Forelimb muscle (tissue), 1 donor: ENCODE measurements around the gene VIPR2. TPM values are rescaled to one million over a fixed set of nuclear protein-coding genes. Genes with fewer than 3 reads are reported as not detected.
"Not testable (repeated sequence)": the region's sequence is repeated elsewhere in the genome, so short reads cannot be mapped to it uniquely, and the experiment has no call there.

Experiments
- DNase-seq: peaks from one replicate; pipeline ENCODE4 v3.0.0-alpha.2; 2013; ENCODE audit warnings: low read depth
- polyA plus RNA-seq: library from polyadenylated mRNA; unstranded; fragments of 120-200 nt; gene quantifications from one replicate; pipeline ENCODE4 v1.2.1, GENCODE V29; 2013; ENCODE audit not compliant: insufficient read length

VIPR2 gene
- polyA plus RNA-seq, 1 donor: 9.4 TPM

DNA sequence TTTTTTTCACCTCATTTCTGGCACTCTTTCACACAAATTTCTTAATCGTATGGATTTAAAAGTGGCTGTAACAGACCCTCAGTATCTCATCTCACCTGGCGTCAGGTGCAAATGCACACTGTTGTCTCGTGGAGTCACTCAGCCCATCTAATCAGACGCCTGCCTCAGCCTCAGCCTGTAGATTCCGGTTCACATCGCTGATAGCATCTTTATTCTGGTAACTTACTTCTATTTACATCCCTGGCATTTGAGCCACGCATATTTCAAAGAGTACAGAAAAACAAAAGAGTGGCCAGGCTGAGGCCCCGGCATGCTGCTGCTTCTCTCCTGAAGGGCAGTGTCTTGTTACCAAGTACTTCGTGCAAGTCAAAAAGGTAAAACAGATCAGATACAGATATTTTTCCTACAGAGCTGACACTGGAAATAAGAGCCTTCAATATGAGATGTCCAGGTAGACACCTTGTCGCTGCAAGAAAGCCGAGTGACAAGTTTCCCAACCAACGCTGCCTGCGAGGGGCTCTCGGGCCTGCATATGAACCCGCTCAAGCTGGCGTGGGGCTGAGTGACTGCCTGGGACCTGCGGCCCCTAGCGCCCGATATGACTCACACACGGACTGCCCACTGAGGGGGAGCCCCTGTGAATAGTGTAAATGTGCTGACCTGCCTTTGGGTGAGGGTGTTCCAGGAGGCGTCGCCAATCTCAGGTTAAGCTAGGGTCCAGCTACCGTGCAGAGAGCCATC lies 4.3 kb downstream of the VIPR2 start:
- DNase-seq: no peak

- DNase-seq: no peak
Measured at GRCh38 chr7:159139639-159140038, 5.0 kb downstream of the VIPR2 start.

GRCh38 chr7:159139202-159139601 lies 5.5 kb downstream of the VIPR2 start:
- no peak for DNase-seq

GRCh38 chr7:159138508-159138907 lies 6.2 kb downstream of the VIPR2 start:
- DNase-seq: no peak

GRCh38 chr7:159137906-159138305 lies 6.8 kb downstream of the VIPR2 start:
- DNase-seq: no peak

- DNase-seq: no peak
Measured at GRCh38 chr7:159136846-159137245, 7.8 kb downstream of the VIPR2 start.

GRCh38 chr7:159136442-159136841 lies 8.2 kb downstream of the VIPR2 start:
- no peak for DNase-seq

DNA sequence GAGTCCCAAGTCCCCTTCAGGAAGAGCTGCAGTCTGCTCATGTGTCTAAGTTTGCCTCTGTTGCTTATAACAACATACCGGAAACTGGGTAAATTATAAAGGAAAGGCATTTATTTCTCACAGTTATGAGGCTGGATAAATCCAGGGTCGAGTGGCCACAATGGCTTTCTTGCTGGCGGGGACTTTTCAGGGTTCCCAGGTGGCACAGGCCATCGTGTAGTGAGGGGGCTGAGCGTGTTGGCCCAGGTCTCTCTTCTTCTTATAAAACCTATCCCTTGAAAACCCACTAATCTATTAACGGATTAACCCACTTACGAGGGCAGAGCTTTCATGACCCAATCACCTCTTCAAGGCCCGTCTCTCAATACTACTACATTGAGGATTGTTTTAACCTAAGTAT lies 8.7 kb downstream of the VIPR2 start:
- no peak for DNase-seq

DNA sequence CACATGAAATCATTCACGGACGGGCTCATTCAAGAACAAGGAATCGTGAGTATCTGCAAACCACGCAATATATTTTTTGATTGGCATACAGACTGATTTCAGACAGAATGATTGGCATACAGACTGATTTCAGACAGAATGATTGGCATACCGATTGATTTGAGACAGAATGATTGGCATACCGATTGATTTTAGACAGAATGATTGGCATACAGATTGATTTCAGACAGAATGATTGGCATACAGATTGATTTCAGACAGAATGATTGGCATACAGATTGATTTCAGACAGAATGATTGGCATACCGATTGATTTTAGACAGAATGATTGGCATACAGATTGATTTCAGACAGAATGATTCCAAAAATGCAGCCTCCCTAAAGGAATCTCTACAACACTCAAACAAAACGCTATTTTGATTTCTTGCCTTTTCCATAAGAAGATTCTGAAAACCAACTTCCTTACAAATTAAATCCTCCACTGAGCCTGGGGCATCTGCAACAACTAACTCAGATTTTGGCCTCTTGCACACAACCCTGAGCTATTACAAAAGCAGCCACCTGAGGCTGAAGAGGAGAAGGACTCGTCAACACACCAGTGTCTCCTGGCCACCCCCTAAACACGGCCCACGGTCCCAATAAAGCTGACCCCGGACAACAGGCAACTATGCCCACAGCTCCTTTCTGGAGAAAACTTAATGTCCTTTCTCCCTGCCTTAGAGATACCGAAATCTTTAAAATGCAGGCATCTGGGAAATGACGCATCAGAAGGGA lies 11.8 kb downstream of the VIPR2 start:
- not testable (repeated sequence) for DNase-seq

- no peak for DNase-seq
Measured at GRCh38 chr7:159130820-159131219, 13.8 kb downstream of the VIPR2 start.

GRCh38 chr7:159130199-159130775 lies 14.4 kb downstream of the VIPR2 start:
- DNase-seq: no peak

DNA sequence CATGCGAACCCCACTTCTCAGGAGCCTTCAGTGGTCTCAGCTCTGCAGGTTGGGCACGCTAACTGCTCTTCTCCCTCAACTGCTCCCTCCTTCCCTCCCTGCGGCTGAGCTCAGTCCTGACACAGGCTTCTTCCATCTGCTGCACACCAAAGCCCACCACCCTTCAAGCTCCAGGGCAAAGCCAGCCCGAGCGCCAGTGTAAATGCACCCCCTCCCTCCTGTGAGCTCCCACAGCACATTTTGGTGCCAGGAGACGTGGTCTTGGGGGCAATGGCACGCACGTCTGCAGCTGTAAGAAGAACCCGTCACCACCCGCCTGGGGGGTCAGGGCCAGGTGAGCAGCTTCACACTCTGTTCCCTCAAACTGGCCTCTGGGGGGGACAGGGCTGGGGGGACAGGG lies 15.9 kb downstream of the VIPR2 start:
- no peak for DNase-seq

- no peak for DNase-seq
Measured at GRCh38 chr7:159127691-159128642, 16.7 kb downstream of the VIPR2 start.

- no peak for DNase-seq
Measured at GRCh38 chr7:159126311-159127260, 18.1 kb downstream of the VIPR2 start.

GRCh38 chr7:159125955-159126270 lies 18.8 kb downstream of the VIPR2 start:
- no peak for DNase-seq

DNA sequence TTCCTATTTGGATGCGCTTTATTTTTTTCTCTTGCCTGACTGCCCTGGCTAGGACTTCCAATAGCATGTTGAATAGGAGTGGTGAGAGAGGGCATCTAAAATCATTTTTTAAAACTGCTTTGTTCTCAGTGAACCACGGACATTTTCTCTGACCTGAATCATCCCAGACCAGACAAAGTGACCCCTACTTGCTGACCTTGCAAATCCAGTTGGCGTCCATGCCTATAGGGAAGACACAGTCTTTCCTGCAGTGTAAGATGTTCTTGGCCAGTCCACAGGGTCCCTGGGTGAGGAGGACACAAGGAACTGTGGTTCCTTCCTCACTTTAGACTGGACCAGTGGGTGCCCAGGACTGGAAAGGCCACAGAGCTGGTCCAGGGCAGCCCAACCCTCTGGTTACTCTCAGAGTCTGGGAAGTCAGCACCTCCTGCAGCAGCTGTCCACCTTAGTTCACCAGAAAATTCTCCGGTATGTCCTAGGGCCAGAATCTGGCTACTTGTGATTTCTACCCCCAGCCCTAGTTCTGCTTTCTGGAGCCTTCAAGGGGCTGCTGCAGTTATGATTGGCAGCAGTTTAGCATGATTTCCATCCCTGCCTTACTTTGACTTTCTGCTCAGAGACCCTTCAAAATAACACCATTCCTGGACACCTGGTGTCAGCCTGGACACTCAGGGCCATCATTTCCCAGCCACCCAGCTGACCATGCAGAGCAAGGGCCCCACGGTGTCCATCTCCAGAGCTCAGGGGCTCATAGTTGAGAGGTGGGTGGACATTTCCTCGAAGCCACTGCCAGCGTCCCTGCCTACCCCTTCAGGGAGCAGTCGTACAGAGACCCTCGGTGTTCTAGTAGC lies 19.3 kb downstream of the VIPR2 start:
- no peak for DNase-seq

DNA sequence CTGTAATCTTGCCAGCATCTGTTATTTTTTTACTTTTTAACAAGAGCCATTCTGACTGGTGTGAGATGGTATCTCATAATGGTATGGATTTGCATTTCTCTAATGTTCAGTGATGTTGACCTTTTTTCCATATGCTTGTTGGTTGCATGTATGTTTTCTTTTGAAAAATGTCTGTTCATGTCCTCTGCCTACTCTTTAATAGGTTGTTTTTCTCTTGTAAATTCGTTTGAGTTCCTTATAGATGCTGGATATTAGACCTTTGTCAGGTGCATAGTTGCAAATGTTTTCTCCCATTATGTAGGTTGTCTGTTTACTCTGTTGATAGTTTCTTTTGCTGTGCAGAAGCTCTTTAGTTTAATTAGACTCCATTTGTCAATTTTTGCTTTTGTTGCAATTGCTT lies 20.9 kb downstream of the VIPR2 start:
- not testable (repeated sequence) for DNase-seq

GRCh38 chr7:159123294-159123693 lies 21.4 kb downstream of the VIPR2 start:
- not testable (repeated sequence) for DNase-seq

DNA sequence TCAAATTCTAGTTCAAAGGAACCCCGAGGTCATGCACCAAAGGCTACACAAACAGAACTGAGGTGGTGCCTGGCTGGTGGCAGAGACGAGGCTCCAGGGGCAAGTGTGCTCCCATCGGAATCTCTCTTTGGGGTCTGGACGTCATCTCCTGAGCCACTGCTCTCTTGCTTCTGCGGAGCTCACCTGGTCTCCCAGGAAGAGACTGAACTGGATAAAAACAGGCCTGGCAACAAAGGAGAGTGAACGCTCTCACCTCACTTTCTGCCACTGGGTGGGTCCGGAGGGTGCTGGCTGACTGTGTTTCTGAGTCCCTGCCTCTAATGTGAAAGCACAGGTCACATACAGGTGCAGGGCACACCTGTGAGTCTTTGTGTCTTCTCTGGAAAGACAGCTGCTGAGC lies 22.4 kb downstream of the VIPR2 start:
- no peak for DNase-seq

GRCh38 chr7:159121476-159121875 lies 23.2 kb downstream of the VIPR2 start:
- DNase-seq: no peak
